ENCODE measurements around the gene TENT5C.
A peak's percentile ranks its signal among the peaks of the same experiment; 100 is the strongest.

The TENT5C gene

DNA sequence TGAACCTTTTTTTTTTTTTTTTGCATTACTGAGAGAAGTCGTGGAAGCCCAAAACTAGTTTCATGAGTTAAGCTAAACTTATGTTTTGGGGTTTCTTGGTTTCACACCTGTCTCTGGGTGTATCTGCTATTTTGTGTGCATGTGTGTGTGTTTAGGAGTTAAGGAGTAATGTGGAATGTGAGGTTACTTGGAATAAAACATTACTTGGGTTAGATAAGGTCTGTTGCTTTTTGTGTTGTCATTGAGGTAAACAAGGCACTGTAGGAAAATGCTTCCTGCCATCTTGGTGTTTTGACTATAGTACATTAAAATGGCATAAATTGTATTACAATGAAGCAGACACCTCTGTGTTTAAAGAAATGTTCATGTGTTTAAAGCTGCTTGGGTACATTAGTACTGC is 2.9 kb downstream of the TENT5C start:
- Mint-ChIP-seq H3K27me3 (ENCODE audit: low read depth) (peaks cover 56% of the 10 kb centered on the region), H3K9me3 (no peaks in the 10 kb centered on the region), H3K4me3 (peak overlapping the region; percentile 10 to 68 (median 61)), H3K36me3 (ENCODE audit: low read depth) (no peaks in the 10 kb centered on the region), H3K27ac (peak overlapping the region in 1 of 3 experiments; percentile 91), H3K4me1 (peaks cover 10% of the 10 kb centered on the region)
- TF ChIP-seq, protein P1, sequence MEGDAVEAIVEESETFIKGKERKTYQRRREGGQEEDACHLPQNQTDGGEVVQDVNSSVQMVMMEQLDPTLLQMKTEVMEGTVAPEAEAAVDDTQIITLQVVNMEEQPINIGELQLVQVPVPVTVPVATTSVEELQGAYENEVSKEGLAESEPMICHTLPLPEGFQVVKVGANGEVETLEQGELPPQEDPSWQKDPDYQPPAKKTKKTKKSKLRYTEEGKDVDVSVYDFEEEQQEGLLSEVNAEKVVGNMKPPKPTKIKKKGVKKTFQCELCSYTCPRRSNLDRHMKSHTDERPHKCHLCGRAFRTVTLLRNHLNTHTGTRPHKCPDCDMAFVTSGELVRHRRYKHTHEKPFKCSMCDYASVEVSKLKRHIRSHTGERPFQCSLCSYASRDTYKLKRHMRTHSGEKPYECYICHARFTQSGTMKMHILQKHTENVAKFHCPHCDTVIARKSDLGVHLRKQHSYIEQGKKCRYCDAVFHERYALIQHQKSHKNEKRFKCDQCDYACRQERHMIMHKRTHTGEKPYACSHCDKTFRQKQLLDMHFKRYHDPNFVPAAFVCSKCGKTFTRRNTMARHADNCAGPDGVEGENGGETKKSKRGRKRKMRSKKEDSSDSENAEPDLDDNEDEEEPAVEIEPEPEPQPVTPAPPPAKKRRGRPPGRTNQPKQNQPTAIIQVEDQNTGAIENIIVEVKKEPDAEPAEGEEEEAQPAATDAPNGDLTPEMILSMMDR (IDR thresholded peaks at IDR 0.05; ENCODE audit: unreplicated experiment in 3 of 3): no peak

- TF ChIP-seq, protein P1 (IDR thresholded peaks at IDR 0.05; ENCODE audit: unreplicated experiment in 3 of 3): no peak
- Mint-ChIP-seq H3K4me1 (peaks cover 10% of the 10 kb centered on the region), H3K27me3 (ENCODE audit: low read depth) (peaks cover 52% of the 10 kb centered on the region), H3K27ac (peak overlapping the region in 2 of 3 experiments; percentile 85 to 91), H3K9me3 (no peaks in the 10 kb centered on the region), H3K36me3 (ENCODE audit: low read depth) (no peaks in the 10 kb centered on the region), H3K4me3 (peak overlapping the region; percentile 34 to 58 (median 37))
Observed at GRCh38 chr1:117609471-117609911, 3.6 kb downstream of the TENT5C start.

GRCh38 chr1:117610036-117610435 is 4.2 kb downstream of the TENT5C start:
- peak overlapping the region in 2 of 3 experiments; percentile 29 to 45 for H3K4me3 Mint-ChIP-seq
- TF ChIP-seq, protein P1 (IDR thresholded peaks at IDR 0.05; ENCODE audit: unreplicated experiment in 3 of 3): no peak
- H3K27me3 Mint-ChIP-seq (ENCODE audit: low read depth): peaks cover 46% of the 10 kb centered on the region
- H3K36me3 Mint-ChIP-seq (ENCODE audit: low read depth): no peaks in the 10 kb centered on the region
- H3K9me3 Mint-ChIP-seq: no peaks in the 10 kb centered on the region
- H3K27ac Mint-ChIP-seq: peak overlapping the region in 2 of 3 experiments; percentile 85 to 91
- peaks cover 10% of the 10 kb centered on the region for H3K4me1 Mint-ChIP-seq

DNA sequence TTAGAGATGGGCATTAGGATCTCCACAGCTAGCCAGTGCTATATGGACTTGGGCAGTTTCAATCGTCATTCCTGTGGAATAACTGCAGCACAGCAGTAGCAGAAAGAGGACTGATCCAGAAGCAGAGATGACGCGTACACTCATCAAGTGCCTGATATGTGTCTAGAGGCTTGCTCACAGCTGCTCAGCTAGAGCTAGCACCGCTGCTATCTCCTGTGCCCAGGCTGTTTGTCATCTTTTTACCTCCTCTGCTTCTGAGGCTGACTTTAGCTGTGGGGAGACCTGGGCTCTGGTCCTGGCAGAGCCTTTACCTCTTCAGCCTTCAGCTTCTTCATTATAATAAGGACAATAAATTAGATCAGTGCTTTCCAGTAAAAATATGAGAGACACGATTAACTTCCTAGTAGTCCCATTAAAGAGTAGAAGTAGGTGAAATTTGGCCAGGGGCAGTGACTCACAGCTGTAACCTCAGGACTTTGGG is 5.3 kb downstream of the TENT5C start:
- TF ChIP-seq, protein P1 (IDR thresholded peaks at IDR 0.05; ENCODE audit: unreplicated experiment in 3 of 3): no peak
- Mint-ChIP-seq H3K4me1 (peaks cover 10% of the 10 kb centered on the region), H3K36me3 (ENCODE audit: low read depth) (no peaks in the 10 kb centered on the region), H3K9me3 (no peaks in the 10 kb centered on the region), H3K4me3 (peak overlapping the region in 1 of 3 experiments; percentile 18), H3K27ac (peak overlapping the region in 1 of 3 experiments; percentile 91), H3K27me3 (ENCODE audit: low read depth) (peaks cover 45% of the 10 kb centered on the region)

DNA sequence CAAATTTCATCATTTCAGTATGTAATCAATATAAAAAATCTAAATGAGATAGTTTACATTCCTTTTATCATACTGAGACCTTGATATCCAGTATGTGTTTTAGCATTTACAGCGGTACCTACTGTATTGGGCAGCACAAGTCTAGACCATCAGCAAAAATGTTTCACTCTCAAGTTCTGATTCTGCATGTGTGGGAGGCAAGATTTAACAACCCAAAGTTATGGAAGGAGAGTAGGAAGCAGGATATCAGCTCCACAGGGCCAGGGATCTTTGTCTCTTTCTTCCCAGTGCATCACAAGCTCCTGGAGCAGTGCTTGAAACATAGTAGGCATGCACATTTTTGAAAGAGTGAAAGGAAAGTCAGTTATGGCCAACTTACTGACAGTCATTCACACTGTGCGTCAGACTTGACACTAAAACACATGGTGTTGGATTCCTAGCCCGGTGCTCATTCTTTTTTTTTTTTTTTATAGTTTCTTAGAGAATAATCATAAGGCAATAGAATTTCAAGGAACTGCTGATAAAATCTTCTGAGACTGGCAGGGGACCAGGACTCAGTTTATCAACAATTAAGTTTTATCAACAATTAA is 6.1 kb downstream of the TENT5C start:
- Mint-ChIP-seq H3K4me1 (peaks cover 6% of the 10 kb centered on the region), H3K27ac (no peak overlapping the region), H3K27me3 (ENCODE audit: low read depth) (peaks cover 39% of the 10 kb centered on the region), H3K4me3 (no peak overlapping the region), H3K36me3 (ENCODE audit: low read depth) (no peaks in the 10 kb centered on the region), H3K9me3 (no peaks in the 10 kb centered on the region)
- TF ChIP-seq, protein P1 (IDR thresholded peaks at IDR 0.05; ENCODE audit: unreplicated experiment in 3 of 3): no peak
